HK-2 (cell line): Measurements from ENCODE around the gene ZDHHC5.
"Not testable (repeated sequence)": the region's sequence is repeated elsewhere in the genome, so short reads cannot be mapped to it uniquely, and the experiment has no call there.

ENCODE experiments used
- DNase-seq: peaks from one replicate; pipeline ENCODE4 v3.0.0-alpha.2; 2018; ENCODE audit not compliant: unreplicated experiment

Gene ZDHHC5

DNA sequence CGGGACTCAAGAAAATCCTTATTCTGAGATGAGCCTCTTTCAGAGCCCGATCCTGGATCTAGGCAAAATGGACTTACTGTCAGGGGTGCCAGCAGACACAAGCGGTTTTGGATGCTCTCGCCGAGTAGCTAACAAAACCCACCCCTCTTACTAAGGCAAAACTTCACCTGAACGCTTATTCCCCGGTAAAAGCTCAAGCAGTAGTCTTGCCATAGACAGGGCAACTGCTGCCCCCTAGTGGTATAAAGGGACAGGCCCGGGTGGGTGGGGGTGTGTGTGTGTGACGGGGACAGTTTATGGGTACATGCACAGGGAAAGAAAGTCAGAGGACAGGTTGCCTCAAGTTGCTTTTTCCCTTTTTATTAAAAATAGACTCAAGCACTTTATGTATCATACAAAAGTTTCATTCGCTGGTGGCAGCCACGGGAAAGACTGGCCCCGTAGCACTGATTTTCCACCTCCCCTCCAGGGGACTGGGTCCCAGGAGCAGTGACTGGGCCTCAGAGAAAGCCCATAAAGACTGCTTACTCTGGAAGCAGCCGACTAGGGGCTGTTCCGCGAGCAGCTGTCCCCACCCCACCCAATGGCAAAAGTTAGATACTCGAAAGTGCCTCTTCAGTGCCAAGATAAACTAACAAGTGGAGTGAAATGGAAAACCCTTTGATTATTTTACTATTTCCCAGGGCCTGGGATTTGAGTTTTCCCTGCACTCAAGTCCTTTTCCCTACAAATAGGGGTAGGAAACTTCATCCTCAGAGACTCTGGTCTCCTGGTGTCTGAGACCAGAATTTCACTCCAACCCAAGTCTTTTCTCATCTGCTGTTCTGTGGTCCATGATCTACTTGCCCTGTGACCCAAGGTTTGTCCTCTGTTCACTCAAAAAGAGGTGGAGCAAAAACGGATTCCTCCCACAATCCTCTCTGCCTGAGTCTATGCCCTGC, 22.9 kb upstream of the ZDHHC5 start:
- DNase-seq, result no peak

DNA sequence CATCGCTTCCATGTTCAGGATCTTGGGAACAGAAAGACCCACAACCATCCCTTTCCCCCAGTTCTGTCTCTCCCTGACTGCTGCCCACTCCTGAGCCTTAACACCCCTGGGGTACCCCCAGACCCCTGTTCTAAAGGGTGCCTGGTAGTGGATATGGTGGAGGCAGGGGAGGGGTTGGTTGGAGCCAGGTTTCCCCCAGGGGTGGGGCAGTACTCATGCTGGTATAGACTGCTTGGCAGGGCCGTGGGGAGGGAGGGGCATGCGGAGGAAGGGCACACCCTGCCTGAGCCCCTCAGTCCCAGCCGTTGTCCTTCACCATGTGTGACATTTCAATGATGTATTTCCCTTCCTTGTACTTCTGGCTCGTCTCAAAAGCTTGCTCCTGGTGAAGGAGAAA, 22.2 kb upstream of the ZDHHC5 start:
- DNase-seq, result no peak

DNA sequence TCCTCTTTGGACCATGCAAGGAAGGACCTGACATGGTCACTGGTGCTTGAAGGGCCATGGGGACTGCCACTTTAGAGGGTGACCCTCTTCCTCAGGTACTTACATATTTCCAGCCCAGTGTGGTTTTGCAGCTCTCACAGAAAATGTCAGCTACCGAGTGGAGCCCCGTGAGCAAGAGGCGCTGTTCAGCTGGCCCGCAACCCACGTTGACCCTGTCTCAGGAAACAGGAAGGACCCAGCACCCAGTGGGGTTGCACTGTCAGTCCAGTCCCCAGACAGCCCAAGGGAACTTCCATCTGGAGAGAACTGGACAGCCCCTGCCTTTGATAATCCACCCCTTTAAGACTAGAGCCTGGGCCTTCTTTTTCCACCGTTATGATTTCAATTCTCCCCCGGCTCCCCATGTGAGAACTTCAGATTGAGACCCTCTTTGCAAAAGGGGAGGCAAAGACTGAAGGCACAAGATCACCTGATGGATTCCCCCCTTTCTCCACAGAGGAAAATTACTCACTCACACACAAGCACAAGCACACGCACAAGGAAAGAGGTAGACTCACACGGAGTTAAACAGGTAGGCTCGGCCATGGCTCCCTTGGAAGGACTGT, 21.6 kb upstream of the ZDHHC5 start:
- no peak for DNase-seq

DNA sequence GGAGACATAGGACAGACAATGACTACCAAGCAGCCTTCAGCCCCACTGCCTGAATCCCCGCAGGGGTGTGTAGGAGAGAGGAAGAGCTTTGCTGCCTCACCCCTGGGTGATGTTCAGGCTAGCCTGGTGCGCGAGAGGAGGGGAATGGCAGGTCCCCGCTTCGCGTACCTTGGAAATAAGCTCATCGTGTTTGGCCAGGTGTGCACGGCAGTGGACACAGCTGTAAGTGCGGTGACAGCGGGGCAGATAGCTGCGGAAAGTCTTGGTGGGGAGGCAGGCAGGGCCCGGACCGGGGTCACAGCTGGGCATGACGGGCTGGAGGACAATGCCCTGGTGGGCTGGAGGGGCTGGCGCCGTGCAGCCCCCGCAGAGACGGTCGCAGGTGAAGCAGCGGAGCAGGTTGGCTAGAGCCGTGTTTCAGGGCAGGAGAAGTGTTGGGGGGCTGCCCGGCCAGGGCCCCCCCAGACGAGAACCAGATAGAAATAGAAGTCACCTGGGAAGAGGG, 21.1 kb upstream of the ZDHHC5 start:
- no peak for DNase-seq

DNA sequence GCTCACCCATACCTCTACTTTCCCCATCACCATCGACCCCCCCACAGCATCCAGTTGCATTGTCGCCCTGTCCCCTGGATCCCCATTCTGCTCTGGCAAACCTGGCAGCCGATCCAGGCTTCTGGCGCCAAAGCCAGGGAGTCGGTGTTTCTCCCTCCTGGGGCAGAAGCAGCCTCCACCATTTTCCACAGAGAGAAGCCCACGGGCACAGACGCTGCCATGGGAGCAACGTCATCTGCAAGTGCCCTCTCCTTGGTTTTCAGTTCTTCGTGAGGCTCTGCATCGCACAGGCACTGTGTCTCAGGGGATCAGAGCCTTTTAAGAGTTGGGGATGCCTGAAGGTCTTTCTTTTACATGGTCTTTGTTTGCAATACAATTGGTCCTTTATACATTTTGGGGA, 20.5 kb upstream of the ZDHHC5 start:
- no peak for DNase-seq

DNA sequence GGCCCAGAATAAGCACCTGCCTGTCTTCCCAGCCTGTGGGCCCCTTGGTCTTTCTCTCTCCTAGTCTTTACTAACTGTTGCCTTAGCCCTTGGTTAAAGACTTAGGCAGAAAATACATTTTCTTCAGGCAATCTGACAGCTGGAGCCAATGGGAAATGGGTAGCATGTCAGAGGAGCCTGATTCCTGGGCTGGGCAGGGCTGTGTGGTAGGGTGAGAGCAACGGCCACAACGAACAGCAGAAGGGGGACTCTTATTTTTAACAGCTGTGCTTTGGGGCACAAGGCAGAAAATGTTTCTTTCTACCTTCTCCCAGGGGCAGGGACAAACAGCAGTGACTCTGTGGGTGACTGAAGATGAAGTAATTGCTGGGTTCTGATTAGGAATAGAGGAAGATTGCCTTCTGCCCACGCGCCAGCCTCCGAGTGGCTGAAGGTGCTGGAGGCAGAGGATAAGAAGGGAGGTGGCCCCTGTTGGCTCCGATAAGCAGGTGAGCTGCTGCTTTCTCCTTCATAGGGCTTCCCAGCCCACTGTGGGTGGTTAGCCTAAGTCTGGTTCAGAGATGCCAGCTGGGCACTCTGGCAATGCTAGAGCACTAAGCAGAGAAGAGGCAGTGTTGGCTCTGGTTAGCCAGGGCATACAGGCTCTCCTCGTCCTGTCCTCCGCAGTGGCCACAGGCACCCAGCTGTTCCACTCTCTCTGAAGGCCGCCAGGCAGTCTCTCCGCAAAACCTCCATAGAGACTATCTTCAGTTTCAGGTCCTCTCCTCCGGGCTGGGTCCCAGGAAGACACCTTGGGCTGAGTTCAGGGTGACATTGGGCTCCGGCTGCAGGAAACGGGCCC, 19.7 kb upstream of the ZDHHC5 start:
- DNase-seq, result no peak

DNA sequence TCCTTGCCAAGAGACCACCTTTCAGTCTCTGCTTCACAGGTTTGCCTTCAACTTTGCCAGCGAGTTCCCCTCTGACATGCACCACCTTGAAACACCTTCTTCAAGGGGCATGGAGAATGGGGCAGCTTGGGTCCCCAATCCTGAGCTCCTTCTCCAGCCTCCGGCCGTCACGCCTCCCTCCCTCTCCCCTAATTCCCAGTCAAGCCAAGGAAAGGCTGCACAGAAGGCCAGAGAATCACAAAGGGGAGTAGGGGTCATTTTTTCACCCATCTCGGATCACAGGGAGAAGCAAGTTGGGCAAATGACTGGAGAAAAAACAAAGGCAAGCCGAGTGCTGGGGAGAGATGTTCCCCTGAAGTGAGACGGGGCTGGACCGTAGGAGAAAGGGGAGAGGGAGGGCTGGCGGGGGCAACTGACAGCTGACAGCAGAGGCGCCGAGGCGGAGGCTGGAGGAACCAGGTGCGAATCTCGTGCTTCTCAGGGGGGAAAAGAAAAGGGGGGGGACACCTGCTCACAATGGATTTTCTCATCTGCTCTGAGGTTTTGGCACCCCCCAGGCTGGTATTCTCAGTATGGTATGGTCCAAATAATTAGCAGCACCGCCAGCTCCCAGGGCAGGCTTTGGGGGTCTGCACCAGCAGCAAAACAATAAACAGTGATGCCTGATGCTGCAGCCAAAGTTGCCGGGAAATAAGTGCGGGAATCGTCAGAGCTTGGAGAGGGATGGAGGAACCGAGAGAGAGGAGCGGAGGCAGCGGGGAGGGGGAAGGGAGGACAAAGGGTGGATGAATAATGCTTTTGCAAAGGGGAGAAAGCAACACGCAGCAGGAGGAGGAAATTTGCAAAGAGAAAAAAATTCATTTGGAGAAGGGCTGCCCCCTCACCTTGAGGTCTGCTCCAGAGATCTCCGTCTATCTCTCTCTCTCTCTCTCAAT, 18.8 kb upstream of the ZDHHC5 start:
- no peak for DNase-seq

DNA sequence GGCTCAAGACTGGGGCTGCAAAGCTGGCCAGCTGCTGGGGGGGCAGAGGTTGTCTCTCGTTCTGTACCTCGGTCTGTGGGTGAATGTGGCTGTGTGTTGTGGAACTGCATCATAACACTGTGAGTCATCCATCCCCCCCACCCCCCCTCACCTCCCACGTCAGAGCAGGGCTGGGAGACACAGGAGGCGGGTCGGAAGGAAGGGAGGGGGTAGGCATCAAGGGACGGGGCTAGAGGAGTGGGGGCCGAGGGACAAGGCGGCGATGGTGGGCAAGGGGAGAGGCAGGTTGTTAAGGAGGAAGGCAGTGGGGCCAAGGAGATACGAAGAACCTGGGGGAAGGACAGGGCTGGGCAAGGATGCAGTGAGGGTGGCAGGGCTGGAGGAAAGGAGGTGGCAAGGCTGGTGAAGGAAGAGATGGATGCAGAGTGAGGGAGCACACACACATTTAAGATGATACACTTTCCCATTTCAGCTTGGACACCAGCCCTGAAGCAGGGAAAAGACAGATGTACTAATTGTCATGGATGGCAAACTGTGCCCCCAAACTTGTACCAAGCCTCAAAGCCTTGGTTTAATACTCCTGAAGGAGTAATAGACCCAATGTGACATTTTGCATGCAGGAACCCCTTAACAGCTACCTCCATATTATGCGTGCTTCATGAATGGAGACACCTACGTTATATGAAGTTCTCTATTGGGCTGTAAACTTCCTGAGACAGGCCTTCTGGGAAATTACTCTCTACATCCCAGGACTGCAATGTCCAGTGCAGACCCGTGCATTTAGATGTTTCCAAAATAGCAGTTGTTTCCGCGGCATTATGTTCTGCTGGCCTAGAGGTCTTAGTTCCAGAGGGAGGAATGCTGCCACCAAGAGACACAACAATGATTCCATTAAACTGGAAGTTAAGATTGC, 17.8 kb upstream of the ZDHHC5 start, which contains the start of gene YPEL4:
Gene YPEL4, minus strand, starts transcription at position 87 of the 913 bp plus-strand sequence. CDS start 2,805 bp downstream, outside the sequence.
- DNase-seq, result no peak

DNA sequence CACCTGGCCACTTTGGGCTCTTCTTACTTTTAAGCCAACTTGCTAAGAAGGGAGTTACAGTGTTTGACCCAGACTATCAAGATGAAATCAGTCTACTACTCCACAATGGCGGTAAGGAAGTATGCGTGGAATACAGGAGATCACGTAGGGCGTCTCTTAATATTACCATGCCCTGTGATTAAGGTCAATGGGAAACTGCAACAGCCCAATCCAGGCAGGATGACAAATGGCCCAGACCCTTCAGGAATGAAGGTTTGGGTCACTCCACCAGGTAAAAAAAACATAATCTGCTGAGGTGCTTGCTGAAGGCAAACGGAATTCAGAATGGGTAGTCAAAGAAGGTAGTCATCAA, 17.2 kb upstream of the ZDHHC5 start:
- no peak for DNase-seq

DNA sequence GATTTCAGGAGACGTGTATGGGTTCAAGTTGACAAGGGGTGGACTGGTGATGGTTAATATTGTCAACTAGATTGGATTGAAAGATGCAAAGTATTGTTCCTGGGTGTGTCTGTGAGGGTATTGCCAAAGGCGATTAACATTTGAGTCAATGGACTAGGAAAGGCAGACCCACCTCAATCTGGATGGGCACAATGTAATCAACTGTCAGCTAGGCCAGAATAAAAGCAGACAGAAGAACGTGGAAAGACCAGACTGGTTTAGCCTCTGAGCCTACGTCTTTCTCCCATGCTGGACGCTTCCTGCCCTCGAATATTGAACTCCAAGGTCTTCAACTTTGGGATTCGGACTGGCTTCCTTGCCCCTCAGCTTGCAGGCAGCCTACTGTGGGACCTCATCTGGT, 16.5 kb upstream of the ZDHHC5 start:
- DNase-seq, result no peak

DNA sequence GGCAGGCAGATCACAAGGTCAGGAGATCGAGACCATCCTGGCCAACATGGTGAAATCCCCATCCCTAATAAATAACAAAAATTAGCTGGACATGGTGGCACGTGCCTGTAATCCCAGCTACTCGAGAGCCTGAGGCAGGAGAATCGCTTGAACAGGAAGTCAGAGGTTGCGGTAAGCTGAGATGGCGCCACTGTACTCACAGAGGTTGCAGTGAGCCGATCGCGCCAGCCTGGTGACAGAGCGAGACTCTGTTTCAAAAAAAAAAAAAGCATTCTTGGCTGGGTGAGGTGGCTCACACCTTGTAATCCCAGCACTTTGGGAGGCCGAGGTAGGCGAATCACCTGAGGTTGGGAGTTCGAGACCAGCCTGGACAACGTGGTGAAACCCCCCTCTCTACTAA, 15.7 kb upstream of the ZDHHC5 start:
- DNase-seq, result not testable (repeated sequence)

DNA sequence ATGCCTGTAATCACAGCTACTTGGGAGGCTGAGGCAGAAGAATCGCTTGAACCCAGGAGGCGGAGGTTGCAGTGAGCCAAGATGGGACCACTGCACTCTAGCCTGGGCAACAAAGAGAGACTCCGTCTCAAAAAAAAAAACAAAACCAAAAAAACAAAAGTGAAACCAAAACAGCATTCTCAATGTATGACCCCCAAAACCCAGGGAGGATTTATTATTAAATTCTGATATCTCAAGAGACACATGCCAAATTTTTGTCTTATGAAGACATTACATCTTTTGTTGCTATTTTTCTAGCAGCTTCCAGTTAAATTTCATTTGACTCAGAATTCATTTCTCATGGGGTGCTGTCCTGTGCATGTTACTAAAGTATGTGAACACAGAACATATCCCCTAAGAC, 15.3 kb upstream of the ZDHHC5 start:
- no peak for DNase-seq

DNA sequence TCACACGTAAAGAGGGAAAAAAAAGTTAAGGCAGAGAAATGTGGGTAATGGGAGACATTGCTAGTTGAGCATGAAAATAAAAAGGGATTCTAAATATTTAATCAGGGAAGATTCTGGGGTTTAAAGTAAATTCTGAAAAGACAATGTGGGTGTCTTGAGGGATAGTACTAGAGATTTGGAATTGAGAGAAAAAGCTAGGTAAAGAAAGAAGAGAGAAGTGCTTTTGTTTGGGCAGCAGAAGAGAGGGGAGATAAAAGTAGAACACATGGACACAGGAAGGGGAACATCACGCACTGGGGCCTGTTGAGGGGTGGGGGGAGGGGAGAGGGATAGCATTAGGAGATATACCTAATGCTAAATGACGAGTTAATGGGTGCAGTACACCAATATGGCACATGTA, 14.8 kb upstream of the ZDHHC5 start:
- DNase-seq, result no peak

DNA sequence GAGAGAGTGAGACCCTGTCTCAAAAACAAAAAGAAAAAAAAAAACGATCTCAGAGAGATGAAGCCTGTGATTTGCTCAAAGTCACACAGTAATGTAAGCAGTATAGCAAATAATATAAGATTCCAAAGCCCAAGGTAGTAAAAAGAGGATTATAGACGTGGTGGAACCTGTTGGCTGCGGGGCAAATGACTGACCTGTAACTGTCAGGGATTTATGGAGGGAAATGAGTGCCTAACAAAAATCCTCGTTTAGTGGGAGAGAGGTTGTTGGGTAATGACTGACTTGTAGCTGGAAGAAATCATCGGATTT, 11.1 kb upstream of the ZDHHC5 start:
- no peak for DNase-seq

DNA sequence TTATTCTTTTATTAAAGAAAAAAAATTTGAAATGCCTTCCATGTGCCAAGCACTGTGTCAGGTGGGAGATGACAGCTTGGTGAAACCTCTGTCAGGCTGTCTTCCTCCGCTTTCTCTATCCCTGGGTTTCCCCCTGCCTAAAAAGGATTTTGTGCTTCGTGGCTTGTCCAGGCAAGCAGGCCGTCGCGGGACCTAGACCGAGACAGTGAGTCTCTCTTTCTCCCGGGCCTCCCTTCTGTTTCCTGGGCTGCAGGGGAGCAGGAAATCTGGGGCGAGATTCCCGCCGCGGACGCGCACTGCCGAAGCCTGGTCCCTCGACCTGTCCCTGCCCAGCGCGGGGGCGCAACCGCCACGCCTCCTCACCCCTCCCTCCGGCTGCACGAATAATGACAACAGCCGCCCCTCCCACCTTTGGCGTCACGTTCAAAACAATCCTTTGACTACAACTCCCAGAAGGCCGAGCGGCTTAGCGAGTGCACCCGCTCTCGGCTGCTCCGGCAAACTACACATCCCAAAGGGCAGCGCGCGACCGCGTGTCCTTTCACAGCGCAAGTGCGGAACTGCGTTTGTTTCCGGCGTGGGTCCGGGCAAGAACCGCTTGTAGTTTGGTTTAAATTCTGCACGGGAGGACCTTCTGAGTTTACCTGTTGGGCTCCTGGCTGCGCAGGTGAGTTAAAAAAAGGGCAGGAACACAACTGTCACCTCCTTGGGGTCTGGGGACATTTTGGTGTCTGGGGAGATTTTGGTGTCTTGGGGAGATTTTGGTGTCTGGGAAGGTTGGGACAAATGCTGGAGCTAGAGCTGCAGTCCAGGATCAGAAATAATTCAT, 10.5 kb upstream of the ZDHHC5 start, which contains the start of gene CLP1:
Gene CLP1, plus strand, starts transcription at position 569 of the 829 bp plus-strand sequence. CDS start 1,715 bp downstream, outside the sequence.
- peak; percentile 95 for DNase-seq

DNA sequence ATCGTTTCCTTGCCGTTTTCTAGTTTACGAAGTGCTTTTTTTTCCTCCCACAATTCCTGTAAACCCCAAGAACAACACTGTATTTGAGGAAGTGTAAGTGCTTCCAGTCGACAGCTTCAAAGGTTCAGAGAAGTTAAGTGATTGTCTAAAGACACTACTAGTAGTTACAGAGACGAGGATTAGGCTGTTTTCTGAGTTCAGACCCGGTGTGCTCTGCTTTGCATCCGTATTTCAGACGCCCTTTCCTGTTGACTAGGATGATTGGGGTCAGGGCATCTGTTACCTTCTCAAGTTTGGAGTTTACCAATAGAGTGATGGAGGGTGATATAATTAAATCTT, 9.9 kb upstream of the ZDHHC5 start:
- DNase-seq, result no peak

DNA sequence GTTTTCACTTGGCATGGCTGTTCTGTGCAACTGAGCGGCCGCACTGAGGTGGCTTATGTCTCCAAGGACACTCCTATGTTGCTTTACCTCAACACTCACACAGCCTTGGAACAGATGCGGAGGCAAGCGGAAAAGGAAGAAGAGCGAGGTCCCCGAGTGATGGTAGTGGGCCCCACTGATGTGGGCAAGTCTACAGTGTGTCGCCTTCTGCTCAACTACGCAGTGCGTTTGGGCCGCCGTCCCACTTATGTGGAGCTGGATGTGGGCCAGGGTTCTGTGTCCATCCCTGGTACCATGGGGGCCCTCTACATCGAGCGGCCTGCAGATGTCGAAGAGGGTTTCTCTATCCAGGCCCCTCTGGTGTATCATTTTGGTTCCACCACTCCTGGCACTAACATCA, 8.2 kb upstream of the ZDHHC5 start:
- DNase-seq, result no peak

DNA sequence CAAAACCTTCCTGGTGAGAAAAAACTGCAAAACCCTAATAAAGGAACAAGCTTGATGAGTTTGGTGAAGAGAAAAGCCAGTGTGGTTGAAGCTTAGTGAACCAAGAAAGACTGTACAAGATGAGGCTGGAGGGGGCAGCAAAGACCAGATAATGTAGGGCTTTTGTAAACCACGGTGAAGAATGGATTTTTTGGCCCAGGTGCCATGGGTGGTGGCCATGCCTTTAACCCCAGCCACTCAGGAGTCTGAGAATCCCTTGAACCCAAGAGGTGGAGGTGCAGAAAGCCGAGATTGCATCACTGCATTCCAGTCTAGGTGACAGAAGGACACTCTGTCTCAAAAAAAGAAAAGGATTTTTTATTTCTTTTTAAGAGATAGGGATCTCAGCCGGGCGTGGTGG, 5.0 kb upstream of the ZDHHC5 start:
- DNase-seq, result no peak

DNA sequence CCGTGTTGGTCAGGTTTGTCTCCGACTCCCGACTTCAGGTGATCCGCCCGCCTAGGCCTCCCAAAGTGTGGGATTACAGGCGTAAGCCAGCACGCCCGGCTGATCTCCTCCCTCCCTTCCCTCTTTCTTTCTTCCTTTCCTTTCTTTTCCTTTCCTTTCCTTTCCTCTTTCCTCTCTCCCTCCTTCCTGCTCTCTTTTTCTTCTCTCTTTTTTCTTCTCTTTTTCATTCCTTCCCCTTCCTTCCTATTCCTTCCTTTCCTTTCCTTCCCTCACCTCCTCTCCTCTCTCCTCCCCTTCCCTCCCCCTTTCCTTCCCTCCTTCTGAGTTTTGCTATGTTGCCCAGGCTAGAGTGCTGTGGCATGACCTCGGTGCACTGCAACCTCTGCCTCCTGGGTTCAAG, 3.9 kb upstream of the ZDHHC5 start:
- no peak for DNase-seq
